Measurements from ENCODE around the gene MTHFD1L. TPM values are rescaled to one million over a fixed set of nuclear protein-coding genes. Genes with fewer than 3 reads are reported as not detected.

The MTHFD1L gene
- total and polyA plus RNA-seq, 2 of the 8 experiments (the other 6 are each of a cell fraction or from before 2014, with no cell fraction given) = 29.2 to 105 TPM

DNA sequence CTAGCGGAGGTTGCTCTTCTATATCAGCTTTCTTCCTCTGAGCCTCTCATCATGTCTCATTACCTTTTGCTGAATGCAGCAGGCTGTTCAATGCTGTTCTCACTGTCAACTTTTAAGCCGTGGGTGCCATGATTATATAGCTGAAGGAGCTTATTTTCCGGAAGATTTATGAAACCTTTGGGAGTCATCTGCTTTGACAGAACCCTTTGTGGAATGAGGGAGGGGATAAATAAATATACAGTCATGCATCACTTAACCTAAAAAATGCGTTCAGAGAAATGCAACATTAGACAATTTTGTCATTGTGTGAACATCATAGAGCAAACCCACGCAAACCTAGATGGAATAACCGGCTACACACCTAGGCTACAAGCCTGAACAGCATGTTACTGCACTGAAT lies 272.0 kb downstream of the MTHFD1L start:
- Histone ChIP-seq H3K27me3 (replicated peaks in 1 of 4; ENCODE audit: control insufficient read depth in 3 of 4, extremely low read depth in 1 of 4, insufficient read depth in 3 of 4, low read length in 3 of 4) (no peaks in the 10 kb centered on the region), H3K23me2 (ENCODE audit: low read depth, low read length) (no peaks in the 10 kb centered on the region), H3K27ac (ENCODE audit: low read depth, low read length) (no peak overlapping the region), H4K20me1 (replicated peaks in 1 of 2; ENCODE audit: control insufficient read depth in 1 of 2, insufficient read depth in 2 of 2, low read length in 2 of 2) (no peaks in the 10 kb centered on the region), H2BK15ac (ENCODE audit: low read length) (no peak overlapping the region), H3K9me3 (ENCODE audit: insufficient read depth in 2 of 2, low read depth in 1 of 2, low read length in 1 of 2) (peaks cover 0 to 4% of the 10 kb centered on the region in 2 experiments; a peak in 2 of 4 replicates), H2AFZ (ENCODE audit: low read length) (no peak overlapping the region), H2BK12ac (ENCODE audit: low read depth, low read length) (no peak overlapping the region), H3K14ac (ENCODE audit: insufficient read length) (no peak overlapping the region), H3K4me2 (ENCODE audit: insufficient read depth in 1 of 2, low read depth in 2 of 2, low read length in 2 of 2) (no peak overlapping the region), H3K9ac (replicated peaks in 1 of 4; ENCODE audit: extremely low read depth in 1 of 4, low read depth in 3 of 4, low read length in 3 of 4) (no peak overlapping the region), H2BK120ac (replicated peaks; ENCODE audit: low read depth, low read length) (no peak overlapping the region), H3K79me1 (ENCODE audit: low read depth, low read length) (no peaks in the 10 kb centered on the region), H3K36me3 (ENCODE audit: control insufficient read depth in 2 of 4, insufficient read depth in 4 of 4, low read length in 3 of 4) (no peaks in the 10 kb centered on the region), H4K8ac (ENCODE audit: extremely low read depth, insufficient read depth, low read length) (no peak overlapping the region), H2AK5ac (ENCODE audit: low read depth, low read length) (no peak overlapping the region), H2BK20ac (ENCODE audit: low read length) (no peak overlapping the region), H4K5ac (ENCODE audit: insufficient read length, low read depth, low read length) (no peak overlapping the region), H3K4me3 (ENCODE audit: extremely low read depth in 1 of 4, insufficient read depth in 2 of 4, low read depth in 3 of 4, low read length in 4 of 4) (no peak overlapping the region), H3K23ac (ENCODE audit: insufficient read length) (no peak overlapping the region), H3K4ac (replicated peaks; ENCODE audit: insufficient read length, low read depth, low read length) (no peak overlapping the region), H3K79me2 (ENCODE audit: control insufficient read depth in 1 of 2, insufficient read depth in 2 of 2, low read length in 2 of 2) (no peaks in the 10 kb centered on the region), H3K4me1 (replicated peaks in 1 of 4; ENCODE audit: control insufficient read depth in 3 of 4, insufficient read depth in 4 of 4, low read length in 3 of 4) (no peaks in the 10 kb centered on the region), H3K56ac (replicated peaks; ENCODE audit: insufficient read length, low read depth, low read length) (no peak overlapping the region), H2BK5ac (ENCODE audit: low read depth, low read length) (no peak overlapping the region), H3K18ac (ENCODE audit: extremely low read depth, low read length) (no peak overlapping the region), H4K91ac (replicated peaks; ENCODE audit: insufficient read length, low read length) (no peak overlapping the region)
- ChIA-PET CTCF (ENCODE audit: partially characterized antibody) (interaction anchor here (2.0 kb wide), 1 partner anchor 123 kb away, joined by 5 read pairs; no protein-coding TSS in a partner anchor), POLR2A (ENCODE audit: partially characterized antibody) (no interaction called here)
- no peak for DNase-seq (ENCODE audit: low read depth in 1 of 2, low spot score in 2 of 2)
- 89% methylated on average over 6 of the region's 6 CpGs; no CpG with 5 or more reads in 1 of the 2 experiments for WGBS, 2 experiments (ENCODE audit: extremely low coverage in 1 of 2, insufficient coverage in 1 of 2, insufficient read length in 1 of 2, insufficient replicate concordance in 2 of 2, low coverage in 1 of 2, low lambda C conversion rate in 2 of 2, missing lambda C conversion rate in 1 of 2)
- TF ChIP-seq SIN3A (conservative IDR thresholded peaks at IDR 0.05 in 1 of 2, IDR thresholded peaks at IDR 0.05 in 1 of 2; ENCODE audit: low read depth in 1 of 2, low read length in 2 of 2) (no peak), YY1 (IDR thresholded peaks at IDR 0.05; ENCODE audit: low read depth, low read length) (no peak), SUZ12 (IDR thresholded peaks at IDR 0.05; ENCODE audit: low read length) (no peak)
- FAIRE-seq = no peak

Measured in H1 (cell line).